Measurements from ENCODE around the gene PI4K2A. TPM values are rescaled to one million over a fixed set of nuclear protein-coding genes. Genes with fewer than 3 reads are reported as not detected.
A peak's percentile ranks its signal among the peaks of the same experiment; 100 is the strongest.

The PI4K2A gene
- total and polyA plus RNA-seq, 2 of the 4 experiments (the other 2 are of a cell fraction), result 15.8 to 27.3 TPM

- Histone ChIP-seq H3K4me2 (ENCODE audit: low read depth, low read length) (peak within 1 kb of the TSS; percentile 96), H4K5ac (ENCODE audit: low read depth, low read length) (peak within 1 kb of the TSS; percentile 84), H3K79me1 (ENCODE audit: low read depth in 1 of 2, low read length in 2 of 2) (peaks cover 3 to 22% of the 10 kb centered on the region in 2 experiments; a peak in 3 of 4 replicates), H3K27me3 (ENCODE audit: control insufficient read depth, insufficient read depth, low read length) (no peaks in the 10 kb centered on the region), H2BK15ac (ENCODE audit: low read depth, low read length) (peak within 1 kb of the TSS; percentile 70; the same call in 1 of the 3 replicates), H3K9me1 (ENCODE audit: insufficient read depth, low read length) (peaks cover 7% of the 10 kb centered on the region), H3K9ac (ENCODE audit: low read depth, low read length) (peak within 1 kb of the TSS; percentile 54), H3K4me1 (ENCODE audit: control insufficient read depth, insufficient read depth, low read length) (peaks cover 12% of the 10 kb centered on the region), H2BK120ac (ENCODE audit: low read depth, low read length) (peak within 1 kb of the TSS; percentile 80), H3K23ac (ENCODE audit: low read depth, low read length) (peak within 1 kb of the TSS; percentile 54; the same call in 1 of the 2 replicates), H4K8ac (ENCODE audit: low read depth in 2 of 2, low read length in 2 of 2) (peak within 1 kb of the TSS; percentile 58 to 98), H3K4ac (ENCODE audit: low read depth, low read length) (peak within 1 kb of the TSS; percentile 79), H2BK20ac (ENCODE audit: low read depth, low read length) (peak within 1 kb of the TSS; percentile 74; the same call in 1 of the 2 replicates), H4K91ac (ENCODE audit: insufficient read depth, low read depth, low read length) (peak within 1 kb of the TSS; percentile 74), H2BK5ac (ENCODE audit: low read depth, low read length, poor library complexity, severe bottlenecking) (peak within 1 kb of the TSS; percentile 22), H3K56ac (ENCODE audit: extremely low read depth, insufficient read depth, low read length) (peak within 1 kb of the TSS; percentile 38; the same call in 1 of the 2 replicates), H3K18ac (ENCODE audit: low read depth, low read length) (peak within 1 kb of the TSS; percentile 34; the same call in 1 of the 2 replicates), H3K4me3 (ENCODE audit: insufficient read depth, low read depth, low read length) (peak within 1 kb of the TSS; percentile 72), H2AFZ (replicated peaks; ENCODE audit: low read length, poor library complexity) (peak within 1 kb of the TSS; percentile 97), H4K20me1 (ENCODE audit: insufficient read depth, low read length) (no peaks in the 10 kb centered on the region), H3K36me3 (ENCODE audit: control insufficient read depth, insufficient read depth, low read length) (no peaks in the 10 kb centered on the region), H2AK5ac (ENCODE audit: low read depth, low read length) (peak within 1 kb of the TSS; percentile 18; the same call in 1 of the 2 replicates), H3K14ac (replicated peaks; ENCODE audit: low read depth, low read length) (peak within 1 kb of the TSS; percentile 92), H2AK9ac (replicated peaks; ENCODE audit: low read depth, low read length, poor library complexity) (peak within 1 kb of the TSS; percentile 70), H3K27ac (ENCODE audit: insufficient read depth, low read length) (peak within 1 kb of the TSS; percentile 55), H3K9me3 (ENCODE audit: control insufficient read depth, insufficient read depth, low read length) (no peaks in the 10 kb centered on the region)
- intact Hi-C loops (cut with micrococcal nuclease), result no loop called here
- BruUV-seq (replicated peaks), result no TSS peak
- dilution Hi-C loops (cut with HindIII; ENCODE audit: low sequenced_read_pairs, unreplicated experiment), result no loop called here
- ChIA-PET CTCF (no interaction called here), POLR2A (ENCODE audit: unreplicated experiment) (no interaction called here)
- WGBS, 2 experiments (ENCODE audit: extremely low coverage in 2 of 2, insufficient read length in 1 of 2), result 15% methylated on average over 18 of the region's 62 CpGs; no CpG with 5 or more reads in 1 of the 2 experiments
- TF ChIP-seq CEBPB (IDR thresholded peaks at IDR 0.05; ENCODE audit: low read depth, low read length), result peak; percentile 85
- TF ChIP-seq MAZ (IDR thresholded peaks at IDR 0.05; ENCODE audit: borderline replicate concordance, low read depth, low read length), result peak; percentile 58; the same call in 1 of the 2 replicates
- TF ChIP-seq NFE2L2 (IDR thresholded peaks at IDR 0.05; ENCODE audit: low read depth, low read length), result no peak
- no peak for TF ChIP-seq POLR2A (IDR thresholded peaks at IDR 0.05; ENCODE audit: low read depth, low read length)
- no peak for TF ChIP-seq RAD21 (IDR thresholded peaks at IDR 0.05; ENCODE audit: low read length)
- no peak for TF ChIP-seq RCOR1 (IDR thresholded peaks at IDR 0.05; ENCODE audit: insufficient replicate concordance, low read length)
- no peak for TF ChIP-seq ELK1 (IDR thresholded peaks at IDR 0.05; ENCODE audit: borderline replicate concordance, low read depth, low read length)
- no peak for TF ChIP-seq FOS (IDR thresholded peaks at IDR 0.05; ENCODE audit: low read depth, low read length)
- no peak for TF ChIP-seq BHLHE40 (IDR thresholded peaks at IDR 0.05; ENCODE audit: low read depth, low read length)
- peak; percentile 33; the same call in 1 of the 2 replicates for TF ChIP-seq MXI1 (IDR thresholded peaks at IDR 0.05; ENCODE audit: borderline replicate concordance, low read depth, low read length)
- in situ Hi-C loops (cut with MboI; ENCODE audit: low sequenced_read_pairs), result no loop called here
- ATAC-seq (ENCODE audit: low read depth), result peak; percentile 97
- peak; percentile 84 for DNase-seq
Measured at GRCh38 chr10:97632949-97633884, 7.3 kb upstream of the PI4K2A start, which contains the start of gene MORN4. TSS of gene MORN4 (minus strand) at chr10:97633500. CDS start at chr10:97619653, 13,847 bp downstream.
